Breast epithelium (tissue), 4 donors: ENCODE measurements around the gene TMEM254. TPM values are rescaled to one million over a fixed set of nuclear protein-coding genes. Genes with fewer than 3 reads are reported as not detected.

Experiments
- DNase-seq, 2 donors: peaks; one replicate each; pipeline ENCODE4 v3.0.0-alpha.2; 2019; ENCODE audit warnings: low spot score in 2 of 2
- H3K27ac ChIP-seq, 2 donors: fragments of 200-600 bp; sonication (generic) in 1 of 2; one replicate each; pipeline ENCODE4 v1.5.1; 2016 to 2019; ENCODE audit warnings: mild to moderate bottlenecking in 1 of 2
- H3K27me3 ChIP-seq, 2 donors: fragments of 200-600 bp; sonication (generic) in 1 of 2; one replicate each; pipeline versions ENCODE4 v1.5.1 to v1.6.0; 2017 to 2019; ENCODE audit warnings: control low read depth in 1 of 2, mild to moderate bottlenecking in 1 of 2
- H3K36me3 ChIP-seq: fragments of 200-600 bp; one replicate; pipeline ENCODE4 v1.5.1; 2019
- H3K4me1 ChIP-seq, 2 donors: fragments of 200-600 bp; sonication (generic); one replicate each; pipeline ENCODE4 v1.5.1; 2016 to 2019; ENCODE audit warnings: control low read depth in 1 of 2
- H3K4me3 ChIP-seq, 3 donors: fragments of 200-600 bp; sonication (generic); 1 replicate in 2 of 3; 2 replicates in 1 of 3; pipeline ENCODE4 v1.5.1; 2016 to 2019; ENCODE audit warnings: mild to moderate bottlenecking in 3 of 3, moderate library complexity in 2 of 3
- H3K9me3 ChIP-seq, 2 donors: fragments of 200-600 bp; sonication (generic) in 1 of 2; one replicate each; pipeline ENCODE4 v1.5.1; 2016 to 2019; ENCODE audit warnings: control low read depth in 1 of 2
- CTCF ChIP-seq, 3 donors: fragments of 450-650 bp; IDR thresholded peaks; one replicate each; pipeline ENCODE4 v1.5.1; 2016 to 2017; ENCODE audit warnings: antibody characterized with exemption in 3 of 3, mild to moderate bottlenecking in 3 of 3, moderate library complexity in 3 of 3
- POLR2A ChIP-seq: fragments of 450-650 bp; IDR thresholded peaks from one replicate; pipeline ENCODE4 v1.6.1; 2016; ENCODE audit warnings: antibody characterized with exemption, mild to moderate bottlenecking, moderate library complexity
- POLR2AphosphoS5 ChIP-seq, 3 donors: sonication (generic); formaldehyde crosslinking; IDR thresholded peaks; one replicate each; pipeline ENCODE4 v1.6.1; 2017; ENCODE audit warnings: antibody characterized with exemption in 3 of 3
- intact Hi-C: fragments of 100-400 bp; cut with DNase I; formaldehyde crosslinking; loops from one replicate; pipeline ENCODE4 v1.15.1; 2023; ENCODE audit warnings: low total_unique reads
- total RNA-seq, 3 donors: library from RNA; depleted of rRNA; stranded (reverse); fragments of >200 nt; gene quantifications; one replicate each; pipeline ENCODE4 v1.1.0, GENCODE V29; 2016

TMEM254 gene
- total RNA-seq, 3 donors from 2014 or later: 13.3 to 29.7 (median 18.7) TPM

GRCh38 chr10:80100116-80100515, 21.7 kb downstream of the TMEM254 start:
- no peak for DNase-seq
- Histone ChIP-seq H3K4me1 (no peaks in the 10 kb centered on the region), H3K9me3 (no peaks in the 10 kb centered on the region), H3K27me3 (no peaks in the 10 kb centered on the region), H3K4me3 (no peak overlapping the region), H3K36me3 (no peaks in the 10 kb centered on the region), H3K27ac (no peak overlapping the region)
- intact Hi-C loops: no loop called here
- TF ChIP-seq POLR2A (no peak), POLR2AphosphoS5 (IDR thresholded peaks at IDR 0.05) (no peak), CTCF (IDR thresholded peaks at IDR 0.05) (no peak)

GRCh38 chr10:80100861-80101695, 22.6 kb downstream of the TMEM254 start:
- no peaks in the 10 kb centered on the region for H3K9me3 ChIP-seq
- DNase-seq: peak; percentile 51 to 58
- H3K27me3 ChIP-seq: no peaks in the 10 kb centered on the region
- TF ChIP-seq POLR2AphosphoS5 (IDR thresholded peaks at IDR 0.05) (no peak), POLR2A (no peak), CTCF (IDR thresholded peaks at IDR 0.05) (no peak)
- H3K27ac ChIP-seq: peak overlapping the region in 1 of 2 donors; percentile 32
- H3K4me1 ChIP-seq: no peaks in the 10 kb centered on the region
- intact Hi-C loops: no loop called here
- no peaks in the 10 kb centered on the region for H3K36me3 ChIP-seq
- H3K4me3 ChIP-seq: peak overlapping the region in 2 of 3 donors; percentile 23 to 32

GRCh38 chr10:80104066-80104926, 25.8 kb downstream of the TMEM254 start:
- DNase-seq: no peak
- peak overlapping the region in 1 of 3 donors; percentile 33 for H3K4me3 ChIP-seq

GRCh38 chr10:80108576-80109239, 30.2 kb downstream of the TMEM254 start:
- peaks cover 0 to 18% of the 10 kb centered on the region in 2 donors for H3K9me3 ChIP-seq
- intact Hi-C loops: no loop called here
- no peaks in the 10 kb centered on the region for H3K36me3 ChIP-seq
- TF ChIP-seq POLR2A (no peak), POLR2AphosphoS5 (IDR thresholded peaks at IDR 0.05) (no peak), CTCF (IDR thresholded peaks at IDR 0.05) (no peak)
- H3K4me1 ChIP-seq: no peaks in the 10 kb centered on the region
- no peaks in the 10 kb centered on the region for H3K27me3 ChIP-seq
- no peak overlapping the region for H3K4me3 ChIP-seq
- no peak overlapping the region for H3K27ac ChIP-seq
- DNase-seq: no peak

More at GRCh38 chr10:80104066-80104926, 25.8 kb downstream of the TMEM254 start:
- peaks cover 0 to 17% of the 10 kb centered on the region in 2 donors for H3K9me3 ChIP-seq
- no peaks in the 10 kb centered on the region for H3K27me3 ChIP-seq
- H3K36me3 ChIP-seq: no peaks in the 10 kb centered on the region
- no peaks in the 10 kb centered on the region for H3K4me1 ChIP-seq
- TF ChIP-seq CTCF (IDR thresholded peaks at IDR 0.05) (no peak), POLR2AphosphoS5 (IDR thresholded peaks at IDR 0.05) (no peak), POLR2A (no peak)
- H3K27ac ChIP-seq: peak overlapping the region; percentile 79 to 90
- intact Hi-C loops: no loop called here
